BJ (cell line): ENCODE data around the gene TMEM33. TPM values are rescaled to one million over a fixed set of nuclear protein-coding genes. Genes with fewer than 3 reads are reported as not detected.

Experiments
- CTCF ChIA-PET: fragments of 350-600 bp; formaldehyde crosslinking; extraction: SDS; loops from one replicate; lab custom pipeline; 2021; ENCODE audit warnings: antibody characterized with exemption, inconsistent platforms; lab: Yijun Ruan, JAX
- POLR2A ChIA-PET: fragments of 300-600 bp; sonication (Branson Sonifier 250); formaldehyde crosslinking; extraction: SDS; loops from one replicate; lab custom pipeline; 2021; ENCODE audit warnings: antibody characterized with exemption; lab: Charles Lee
- DNase-seq: peaks from one replicate; pipeline ENCODE4 v3.0.0-alpha.2; 2011; ENCODE audit warnings: low read depth
- H3K27me3 ChIP-seq: 2 replicates; pipeline ENCODE4 v1.6.0; 2011; ENCODE audit warnings: low read length; ENCODE audit not compliant: control insufficient read depth, insufficient read depth
- H3K36me3 ChIP-seq: 2 replicates; pipeline ENCODE4 v1.5.1; 2011; ENCODE audit warnings: low read length; ENCODE audit not compliant: control insufficient read depth, insufficient read depth
- H3K4me3 ChIP-seq: 2 replicates; pipeline ENCODE4 v1.5.1; 2011; ENCODE audit warnings: low read depth, mild to moderate bottlenecking, control low read depth, low read length
- CTCF ChIP-seq: IDR thresholded peaks from 2 replicates; pipeline ENCODE4 v1.5.1; 2011; ENCODE audit warnings: low read depth, mild to moderate bottlenecking, control low read depth, inconsistent platforms, low read length, moderate library complexity; ENCODE audit not compliant: insufficient read depth
- polyA plus RNA-seq: library from polyadenylated mRNA; depleted of rRNA; stranded (reverse); fragments of >200 nt; gene quantifications from 2 replicates; pipeline ENCODE4 v1.2.3, GENCODE V29; 2011

The TMEM33 gene
- polyA plus RNA-seq, 1 experiment, result 39.3 TPM

- no peak overlapping the region for H3K4me3 ChIP-seq
- no peak for DNase-seq
- TF ChIP-seq CTCF, result no peak
- H3K36me3 ChIP-seq, result no peaks in the 10 kb centered on the region
- ChIA-PET CTCF (interaction anchor here (0.6 to 1.0 kb wide), 2 partner anchors 23 to 267 kb away, joined by 3 to 5 read pairs; no protein-coding TSS in a partner anchor), POLR2A (no interaction called here)
- H3K27me3 ChIP-seq, result no peaks in the 10 kb centered on the region
Observed at GRCh38 chr4:41985151-41985550, 49.9 kb downstream of the TMEM33 start.

GRCh38 chr4:41989994-41990364, 54.8 kb downstream of the TMEM33 start:
- TF ChIP-seq CTCF, result no peak
- POLR2A ChIA-PET, result no interaction called here
- Histone ChIP-seq H3K27me3 (no peaks in the 10 kb centered on the region), H3K36me3 (no peaks in the 10 kb centered on the region), H3K4me3 (peak overlapping the region; percentile 90)
- no peak for DNase-seq
- CTCF ChIA-PET, result no interaction called here

GRCh38 chr4:41990365-41991111, 55.3 kb downstream of the TMEM33 start, which contains the start of gene SLC30A9:
TSS of gene SLC30A9 (plus strand) at chr4:41990530. CDS start at chr4:41990652, 122 bp downstream.
- Histone ChIP-seq H3K27me3 (no peaks in the 10 kb centered on the region), H3K36me3 (no peaks in the 10 kb centered on the region), H3K4me3 (peak within 1 kb of the TSS; percentile 90)
- peak; percentile 52 for TF ChIP-seq CTCF
- peak; percentile 75 for DNase-seq
- ChIA-PET POLR2A (no interaction called here), CTCF (interaction anchor here (1.5 kb wide), 1 partner anchor 19 kb away, joined by 6 read pairs; no protein-coding TSS in a partner anchor)

GRCh38 chr4:41991916-41992767, 56.9 kb downstream of the TMEM33 start:
- DNase-seq, result no peak

More at GRCh38 chr4:41991916-41992767, 56.9 kb downstream of the TMEM33 start:
- ChIA-PET POLR2A (no interaction called here), CTCF (interaction anchor here (1.5 kb wide), 1 partner anchor 18 kb away, joined by 6 read pairs; no protein-coding TSS in a partner anchor)
- TF ChIP-seq CTCF, result no peak
- no peak overlapping the region for H3K4me3 ChIP-seq
- H3K27me3 ChIP-seq, result no peaks in the 10 kb centered on the region
- H3K36me3 ChIP-seq, result no peaks in the 10 kb centered on the region
